GM12878 (cell line): ENCODE measurements around the gene SH2D7. TPM values are rescaled to one million over a fixed set of nuclear protein-coding genes. Genes with fewer than 3 reads are reported as not detected.

ENCODE experiments used
- ATAC-seq: fragments of 200-7000 bp; cut with Tn5 transposase; 3 replicates; pipeline ENCODE4 v1.9.1; 2020; ENCODE audit warnings: mild to moderate bottlenecking, moderate library complexity
- BruUV-seq: library from RNA; stranded (reverse); fragments of 400-500 nt; replicated peaks from 2 replicates; lab custom pipeline; 2021; lab: Mats Ljungman, UMichigan
- CTCF ChIA-PET: fragments of 300-600 bp; sonication (Branson Sonifier 250); formaldehyde crosslinking; extraction: SDS; loops from one replicate; lab custom pipeline; 2021; ENCODE audit warnings: inconsistent platforms; lab: Yijun Ruan, JAX
- POLR2A ChIA-PET: fragments of 350-600 bp; formaldehyde crosslinking; extraction: SDS; loops from one replicate; lab custom pipeline; 2021; ENCODE audit warnings: inconsistent platforms; lab: Charles Lee
- RAD21 ChIA-PET: fragments of 300-600 bp; sonication (Branson Sonifier 250); formaldehyde crosslinking; loops from one replicate; lab custom pipeline; 2023; ENCODE audit warnings: antibody characterized with exemption; ENCODE audit not compliant: unreplicated experiment; lab: Charles Lee
- SMC1A ChIA-PET: fragments of 300-600 bp; sonication (Branson Sonifier 250); formaldehyde crosslinking; loops from one replicate; lab custom pipeline; 2023; ENCODE audit not compliant: unreplicated experiment, uncharacterized antibody; lab: Charles Lee
- DNase-seq: peaks from one replicate; pipeline ENCODE4 v3.0.0-alpha.2; 2011; ENCODE audit warnings: low read depth, low spot score
- FAIRE-seq: peaks from 3 replicates; lab custom pipeline; 2011; peaks lifted over from hg19 to GRCh38; lab: Jason Lieb, UNC
- H2AFZ ChIP-seq: 2 replicates; pipeline ENCODE4 v1.6.0; 2011; ENCODE audit warnings: low read depth, low read length, control low read depth; ENCODE audit not compliant: control insufficient read depth
- H3K27ac ChIP-seq: 2 replicates; pipeline ENCODE4 v1.5.1; 2011; ENCODE audit warnings: control low read depth; ENCODE audit not compliant: control insufficient read depth, insufficient read depth
- H3K27me3 ChIP-seq, 2 experiments: replicated peaks in 1 of 2; 2 replicates each; pipeline versions ENCODE4 v1.6.0 to v1.6.1; 2011; ENCODE audit warnings: low read length in 1 of 2; ENCODE audit not compliant: control insufficient read depth in 2 of 2, insufficient read depth in 2 of 2
- H3K36me3 ChIP-seq, 2 experiments: 2 replicates each; pipeline ENCODE4 v1.5.1; 2011; ENCODE audit warnings: low read length in 1 of 2; ENCODE audit not compliant: control insufficient read depth in 2 of 2, insufficient read depth in 2 of 2
- H3K4me1 ChIP-seq: 2 replicates; pipeline ENCODE4 v1.6.1; 2011; ENCODE audit warnings: mild to moderate bottlenecking, low read length, moderate library complexity, mixed read lengths; ENCODE audit not compliant: control insufficient read depth, insufficient read depth
- H3K4me2 ChIP-seq: 2 replicates; pipeline ENCODE4 v1.6.0; 2011; ENCODE audit warnings: control low read depth; ENCODE audit not compliant: control insufficient read depth, insufficient read depth
- H3K4me3 ChIP-seq: fragments of 200-600 bp; sonication (generic); 2 replicates; pipeline ENCODE4 v1.5.1; 2016
- H3K79me2 ChIP-seq: 2 replicates; pipeline ENCODE4 v1.6.0; 2011; ENCODE audit warnings: low read length; ENCODE audit not compliant: control insufficient read depth, insufficient read depth
- H3K9ac ChIP-seq: 2 replicates; pipeline ENCODE4 v1.8.0; 2011; ENCODE audit warnings: low read length, control low read depth, mixed read lengths; ENCODE audit not compliant: control insufficient read depth, insufficient read depth
- H3K9me3 ChIP-seq: replicated peaks from 3 replicates; pipeline ENCODE4 v1.5.1; 2011; ENCODE audit warnings: mild to moderate bottlenecking, low read length; ENCODE audit not compliant: control insufficient read depth, insufficient read depth
- H4K20me1 ChIP-seq: 2 replicates; pipeline ENCODE4 v1.6.0; 2011; ENCODE audit not compliant: control insufficient read depth, insufficient read depth
- CHD1 ChIP-seq: IDR thresholded peaks from 2 replicates; pipeline ENCODE4 v1.6.1; 2012; ENCODE audit warnings: low read depth, low read length, improper control_type of control experiment
- NR2C2 ChIP-seq: IDR thresholded peaks from 2 replicates; pipeline ENCODE4 v1.6.1; 2011; ENCODE audit warnings: borderline replicate concordance, low read depth; ENCODE audit not compliant: control insufficient read depth, insufficient read length
- TARDBP ChIP-seq: IDR thresholded peaks from 2 replicates; pipeline ENCODE4 v1.6.1; 2016; ENCODE audit warnings: borderline replicate concordance
- ZNF207 ChIP-seq: fragments of 450-650 bp; IDR thresholded peaks from 2 replicates; pipeline ENCODE4 v1.6.1; 2014; ENCODE audit warnings: antibody characterized with exemption, mild to moderate bottlenecking, borderline replicate concordance
- WGBS: methylation state at CpG from one replicate; pipeline ENCODE4 v1.1.6; 2016; ENCODE audit warnings: low lambda C conversion rate; ENCODE audit not compliant: insufficient replicate concordance, insufficient coverage; ENCODE audit errors: missing lambda C conversion rate; 5-methylcytosine and 5-hydroxymethylcytosine counted together
- in situ Hi-C: fragments of 300-500 bp; cut with MboI; formaldehyde crosslinking; loops from 9 replicates; pipeline ENCODE4 v1.14.3; 2018; ENCODE audit warnings: mixed read lengths
- intact Hi-C: fragments of 100-400 bp; cut with micrococcal nuclease; formaldehyde crosslinking; loops from one replicate; pipeline ENCODE4 v1.14.2; 2022; ENCODE audit not compliant: unreplicated experiment
- polyA plus RNA-seq, 11 experiments: library from polyadenylated mRNA; depleted of rRNA in 4 of 11; unstranded in 6 of 11; stranded (reverse) in 5 of 11; fragments of >200 nt; fragmentation: Nextera tagmentation in 4 of 11; fragmentation: Illumina TruSeq in 1 of 11; extraction: Ambion mirVana in 4 of 11; extraction: Trizol in 1 of 11; gene quantifications; 1 replicate in 1 of 11; 2 replicates in 10 of 11; pipeline versions ENCODE4 v1.2.1 to v1.2.3, GENCODE V29; 2011 to 2016; ENCODE audit warnings: inconsistent platforms in 2 of 11, missing spikeins in 2 of 11, low read depth in 1 of 11
- total RNA-seq, 4 experiments: library from RNA; depleted of rRNA in 3 of 4; stranded (reverse); fragments of >200 nt in 3 of 4; fragmentation: Illumina TruSeq in 1 of 4; extraction: Trizol in 1 of 4; gene quantifications; 2 replicates each; pipeline versions ENCODE4 v1.2.1 to v1.2.3, GENCODE V29; 2013 to 2021
- TF ChIP-seq, protein P1 (sequence below): fragments of 450-650 bp; IDR thresholded peaks from 2 replicates; pipeline ENCODE4 v1.6.1; 2016; ENCODE audit warnings: mild to moderate bottlenecking

SH2D7 gene
- total and polyA plus RNA-seq, 10 of the 15 experiments (the other 5 are each of a cell fraction or from before 2014, with no cell fraction given) = 0.04 to 0.06 TPM; not detected in 8

DNA sequence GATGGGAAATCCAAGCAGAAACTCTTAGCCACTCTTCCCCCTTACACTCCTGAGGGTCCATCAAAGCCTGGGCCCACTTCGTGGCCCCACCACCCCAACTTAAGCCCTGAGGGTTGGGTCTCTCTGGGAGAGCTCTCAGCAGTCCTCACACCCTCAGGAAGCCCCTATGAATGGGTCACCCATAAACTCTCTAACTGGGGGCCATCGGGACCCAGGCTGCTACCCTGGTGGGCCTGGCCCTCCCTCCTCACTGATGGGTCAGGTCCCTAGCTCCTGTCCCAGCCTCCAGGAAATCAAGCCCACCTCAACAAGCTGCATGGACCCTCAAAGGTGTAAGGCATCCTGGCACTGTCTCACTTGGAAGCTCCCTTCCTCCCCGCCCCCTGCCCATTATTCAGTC is 19.4 kb downstream of the SH2D7 start:
- Histone ChIP-seq H3K4me3 (no peak overlapping the region), H4K20me1 (no peaks in the 10 kb centered on the region), H3K9me3 (no peaks in the 10 kb centered on the region), H3K79me2 (no peaks in the 10 kb centered on the region), H3K4me1 (no peaks in the 10 kb centered on the region), H3K27ac (no peak overlapping the region), H3K4me2 (no peak overlapping the region), H3K36me3 (no peaks in the 10 kb centered on the region), H2AFZ (no peak overlapping the region), H3K9ac (no peak overlapping the region), H3K27me3 (no peaks in the 10 kb centered on the region)
- FAIRE-seq = no peak
- BruUV-seq = no TSS peak
- RAD21 ChIA-PET = interaction anchor here (0.8 to 10.3 kb wide), 10 partner anchors 19 to 154 kb away, joined by 3 to 157 read pairs (median 23); partner anchors contain the start of gene CIB2
- intact Hi-C loops = loop anchor here (5.0 kb wide), 2 partner anchors 311 to 371 kb away; no protein-coding TSS in a partner anchor
- TF ChIP-seq TARDBP (no peak), ZNF207 (no peak), CHD1 (no peak), NR2C2 (no peak)
- TF ChIP-seq, protein P1, sequence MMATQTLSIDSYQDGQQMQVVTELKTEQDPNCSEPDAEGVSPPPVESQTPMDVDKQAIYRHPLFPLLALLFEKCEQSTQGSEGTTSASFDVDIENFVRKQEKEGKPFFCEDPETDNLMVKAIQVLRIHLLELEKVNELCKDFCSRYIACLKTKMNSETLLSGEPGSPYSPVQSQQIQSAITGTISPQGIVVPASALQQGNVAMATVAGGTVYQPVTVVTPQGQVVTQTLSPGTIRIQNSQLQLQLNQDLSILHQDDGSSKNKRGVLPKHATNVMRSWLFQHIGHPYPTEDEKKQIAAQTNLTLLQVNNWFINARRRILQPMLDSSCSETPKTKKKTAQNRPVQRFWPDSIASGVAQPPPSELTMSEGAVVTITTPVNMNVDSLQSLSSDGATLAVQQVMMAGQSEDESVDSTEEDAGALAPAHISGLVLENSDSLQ = no peak
- in situ Hi-C loops = loop anchor here (5.0 to 10.0 kb wide), 4 partner anchors 86 to 603 kb away; no protein-coding TSS in a partner anchor
- 8% methylated on average over 3 of the region's 3 CpGs for whole genome bisulfite sequencing
- ATAC-seq = no peak
- no peak for DNase-seq
- CTCF ChIA-PET = interaction anchor here (0.6 to 14.0 kb wide), 17 partner anchors 10 to 155 kb away, joined by 3 to 327 read pairs (median 5); partner anchors contain the start of genes CIB2 and TBC1D2B
- SMC1A ChIA-PET = interaction anchor here (0.7 to 13.4 kb wide), 12 partner anchors 19 to 202 kb away, joined by 3 to 184 read pairs (median 4); partner anchors contain the start of gene CIB2
- POLR2A ChIA-PET = no interaction called here
